Lung (tissue), 12 donors: ENCODE measurements around the gene PDZD2. TPM values are rescaled to one million over a fixed set of nuclear protein-coding genes. Genes with fewer than 3 reads are reported as not detected.

Source experiments
- ATAC-seq: fragments of 200-7000 bp; cut with Tn5 transposase; one replicate; pipeline ENCODE4 v1.9.1; 2020; ENCODE audit warnings: moderate number of reproducible peaks; ENCODE audit not compliant: insufficient read depth, low FRiP score
- DNase-seq, 3 donors: peaks; one replicate each; pipeline ENCODE4 v3.0.0-alpha.2; 2013 to 2017
- H3K27ac ChIP-seq, 2 donors: one replicate each; pipeline ENCODE4 v1.5.1; 2013; ENCODE audit warnings: mild to moderate bottlenecking in 2 of 2, moderate library complexity in 2 of 2, control low read depth in 1 of 2, inconsistent platforms in 1 of 2, low read depth in 1 of 2, low read length in 1 of 2
- H3K27me3 ChIP-seq, 3 donors: one replicate each; pipeline ENCODE4 v1.5.1; 2013; ENCODE audit warnings: low read length in 2 of 3; ENCODE audit not compliant: control insufficient read depth in 3 of 3, insufficient read depth in 3 of 3
- H3K36me3 ChIP-seq, 4 donors: one replicate each; pipeline ENCODE4 v1.5.1; 2013; ENCODE audit warnings: low read length in 4 of 4, mild to moderate bottlenecking in 1 of 4, moderate library complexity in 1 of 4; ENCODE audit not compliant: control insufficient read depth in 4 of 4, insufficient read depth in 4 of 4
- H3K4me1 ChIP-seq, 5 donors: one replicate each; pipeline ENCODE4 v1.5.1; 2013; ENCODE audit warnings: low read length in 5 of 5, mild to moderate bottlenecking in 2 of 5, moderate library complexity in 1 of 5; ENCODE audit not compliant: control insufficient read depth in 5 of 5, insufficient read depth in 5 of 5
- H3K4me3 ChIP-seq: one replicate; pipeline ENCODE4 v1.5.1; 2013; ENCODE audit warnings: mild to moderate bottlenecking, control low read depth, moderate library complexity
- H3K9ac ChIP-seq, 2 donors: one replicate each; pipeline ENCODE4 v1.5.1; 2013; ENCODE audit warnings: low read length in 2 of 2, control low read depth in 1 of 2; ENCODE audit not compliant: insufficient read depth in 1 of 2
- H3K9me3 ChIP-seq, 4 donors: one replicate each; pipeline ENCODE4 v1.5.1; 2013; ENCODE audit warnings: low read length in 3 of 4, mild to moderate bottlenecking in 1 of 4, moderate library complexity in 1 of 4; ENCODE audit not compliant: control insufficient read depth in 4 of 4, insufficient read depth in 3 of 4
- CTCF ChIP-seq: IDR thresholded peaks from 2 replicates; pipeline ENCODE4 v1.5.1; 2012; ENCODE audit warnings: mild to moderate bottlenecking; ENCODE audit errors: control extremely low read depth, extremely low read depth
- WGBS, 2 donors: extraction: QIAGEN DNeasy Blood & Tissue Kit; methylation state at CpG; one replicate each; pipeline ENCODE4 v1.1.7; 2013; 5-methylcytosine and 5-hydroxymethylcytosine counted together
- polyA plus RNA-seq, 2 donors: library from polyadenylated mRNA; stranded (reverse); fragments of 200-250 nt; gene quantifications; one replicate each; pipeline ENCODE4 v1.2.1, GENCODE V29; 2013
- total RNA-seq, 2 donors: library from RNA; depleted of rRNA in 1 of 2; stranded (reverse); fragments of >200 nt in 1 of 2; gene quantifications; one replicate each; pipeline ENCODE4 v1.2.1, GENCODE V29; 2014 to 2021
- donor health status: control.
- donor health status: control.
- donor health status: Bipolar disorder and iron deficiency.
- donor health status: healthy.
- donor health status: DM: yes; HTN: yes; CAD: no.

Gene PDZD2
- total and polyA plus RNA-seq, 4 donors: 9.2 to 56.3 (median 24.8) TPM

- H3K9ac ChIP-seq: no peak overlapping the region
- WGBS, 2 donors: 70 to 75% methylated on average over 6 of the region's 6 CpGs
- TF ChIP-seq CTCF: no peak
- ATAC-seq (no peak), DNase-seq (peak in 1 of 3 donors; percentile 26)
- H3K4me1 ChIP-seq: peaks cover 0 to 14% (median 0%) of the 10 kb centered on the region in 5 donors
- no peak overlapping the region for H3K4me3 ChIP-seq
- no peaks in the 10 kb centered on the region for H3K27me3 ChIP-seq
- H3K27ac ChIP-seq: no peak overlapping the region
- no peaks in the 10 kb centered on the region for H3K9me3 ChIP-seq
- H3K36me3 ChIP-seq: peaks cover 10 to 15% (median 12%) of the 10 kb centered on the region in 4 donors
Observed at GRCh38 chr5:32123889-32124676, 485.2 kb downstream of the PDZD2 start.

- Histone ChIP-seq H3K27me3 (no peaks in the 10 kb centered on the region), H3K4me1 (peaks cover 0 to 16% (median 0%) of the 10 kb centered on the region in 5 donors), H3K36me3 (peaks cover 8 to 13% (median 11%) of the 10 kb centered on the region in 4 donors), H3K27ac (no peak overlapping the region), H3K9ac (no peak overlapping the region), H3K4me3 (no peak overlapping the region), H3K9me3 (no peaks in the 10 kb centered on the region)
- DNase-seq: peak in 1 of 3 donors; percentile 23
- no peak for TF ChIP-seq CTCF
- no peak for ATAC-seq
- 40 to 72% methylated on average over 1 of the region's 1 CpG for WGBS, 2 donors
Observed at GRCh38 chr5:32126691-32127090, 487.8 kb downstream of the PDZD2 start.

GRCh38 chr5:32127711-32128110, 488.8 kb downstream of the PDZD2 start:
- WGBS, 2 donors: 80 to 85% methylated on average over 3 of the region's 3 CpGs
- H3K36me3 ChIP-seq: peaks cover 8 to 13% (median 9%) of the 10 kb centered on the region in 4 donors
- ATAC-seq: no peak

More at GRCh38 chr5:32127711-32128110, 488.8 kb downstream of the PDZD2 start:
- no peak for DNase-seq
- Histone ChIP-seq H3K4me3 (no peak overlapping the region), H3K9me3 (no peaks in the 10 kb centered on the region), H3K27me3 (no peaks in the 10 kb centered on the region), H3K27ac (no peak overlapping the region), H3K9ac (no peak overlapping the region), H3K4me1 (peaks cover 0 to 16% (median 0%) of the 10 kb centered on the region in 5 donors)
- no peak for TF ChIP-seq CTCF
